Measurements from ENCODE around the gene PDLIM4.

GRCh38 chr5:132315529-132316067 lies 58.1 kb downstream of the PDLIM4 start:
- TF ChIP-seq CTCF (conservative IDR thresholded peaks at IDR 0.05) (no peak), ZFX (IDR thresholded peaks at IDR 0.05) (no peak)
